Daoy (cell line): ENCODE measurements around the gene UBE2L6. TPM values are rescaled to one million over a fixed set of nuclear protein-coding genes. Genes with fewer than 3 reads are reported as not detected.

ENCODE experiments used
- DNase-seq: peaks from one replicate; pipeline ENCODE4 v3.0.0-alpha.2; 2015; ENCODE audit warnings: low read depth
- total RNA-seq: library from RNA; depleted of rRNA; stranded (reverse); fragments of >200 nt; shearing (Covaris generic); gene quantifications from 2 replicates; pipeline ENCODE4 v1.2.3, GENCODE V29; 2014; rRNA removed

Gene UBE2L6
- 22.4 and 29.8 TPM in 2 replicates for total RNA-seq

- peak; percentile 86 for DNase-seq
These were observed at the start of gene UBE2L6 for GRCh38 chr11:57567515-57568329. Gene UBE2L6, minus strand, starts transcription at chr11:57567672. Its CDS starts 61 bp downstream, at chr11:57567611.

GRCh38 chr11:57616595-57616994 is 49.1 kb upstream of the UBE2L6 start:
- no peak for DNase-seq

GRCh38 chr11:57615308-57615707 is 47.8 kb upstream of the UBE2L6 start:
- no peak for DNase-seq

- DNase-seq = no peak
These were observed 46.8 kb upstream of the UBE2L6 start for GRCh38 chr11:57614234-57614772.

- no peak for DNase-seq
These were observed 42.7 kb upstream of the UBE2L6 start for GRCh38 chr11:57610170-57610569.

- no peak for DNase-seq
These were observed 37.6 kb upstream of the UBE2L6 start for GRCh38 chr11:57605028-57605420.

- peak; percentile 51 for DNase-seq
These were observed 37.0 kb upstream of the UBE2L6 start for GRCh38 chr11:57604296-57605027.

- no peak for DNase-seq
These were observed 33.8 kb upstream of the UBE2L6 start for GRCh38 chr11:57601297-57601696.

GRCh38 chr11:57599381-57599780 is 31.9 kb upstream of the UBE2L6 start:
- DNase-seq = no peak

GRCh38 chr11:57598831-57599155 is 31.3 kb upstream of the UBE2L6 start:
- DNase-seq = no peak

- peak; percentile 23 for DNase-seq
These were observed 30.7 kb upstream of the UBE2L6 start for GRCh38 chr11:57597916-57598830.

- DNase-seq = no peak
These were observed 30.0 kb upstream of the UBE2L6 start, which contains the start of gene SERPING1 for GRCh38 chr11:57597461-57597915. Gene SERPING1, plus strand, starts transcription at chr11:57597685. Its CDS starts 586 bp downstream, at chr11:57598271.

GRCh38 chr11:57596266-57596885 is 28.9 kb upstream of the UBE2L6 start:
- DNase-seq = no peak

GRCh38 chr11:57588046-57588710 is 20.7 kb upstream of the UBE2L6 start:
- no peak for DNase-seq

- no peak for DNase-seq
These were observed 19.3 kb upstream of the UBE2L6 start for GRCh38 chr11:57586711-57587245.

- DNase-seq = no peak
These were observed 17.8 kb upstream of the UBE2L6 start for GRCh38 chr11:57585301-57585700.

GRCh38 chr11:57584341-57584740 is 16.9 kb upstream of the UBE2L6 start:
- DNase-seq = no peak

- DNase-seq = no peak
These were observed 6.6 kb upstream of the UBE2L6 start for GRCh38 chr11:57574061-57574460.

- no peak for DNase-seq
These were observed 4.1 kb upstream of the UBE2L6 start for GRCh38 chr11:57571606-57572005.

GRCh38 chr11:57568330-57568766 is 876 bp upstream of the UBE2L6 start:
- no peak for DNase-seq
